Measurements from ENCODE around the gene MAPK8IP2.

The MAPK8IP2 gene

GRCh38 chr22:50576070-50576469, 24.5 kb upstream of the MAPK8IP2 start:
- DNase-seq = no peak

DNA sequence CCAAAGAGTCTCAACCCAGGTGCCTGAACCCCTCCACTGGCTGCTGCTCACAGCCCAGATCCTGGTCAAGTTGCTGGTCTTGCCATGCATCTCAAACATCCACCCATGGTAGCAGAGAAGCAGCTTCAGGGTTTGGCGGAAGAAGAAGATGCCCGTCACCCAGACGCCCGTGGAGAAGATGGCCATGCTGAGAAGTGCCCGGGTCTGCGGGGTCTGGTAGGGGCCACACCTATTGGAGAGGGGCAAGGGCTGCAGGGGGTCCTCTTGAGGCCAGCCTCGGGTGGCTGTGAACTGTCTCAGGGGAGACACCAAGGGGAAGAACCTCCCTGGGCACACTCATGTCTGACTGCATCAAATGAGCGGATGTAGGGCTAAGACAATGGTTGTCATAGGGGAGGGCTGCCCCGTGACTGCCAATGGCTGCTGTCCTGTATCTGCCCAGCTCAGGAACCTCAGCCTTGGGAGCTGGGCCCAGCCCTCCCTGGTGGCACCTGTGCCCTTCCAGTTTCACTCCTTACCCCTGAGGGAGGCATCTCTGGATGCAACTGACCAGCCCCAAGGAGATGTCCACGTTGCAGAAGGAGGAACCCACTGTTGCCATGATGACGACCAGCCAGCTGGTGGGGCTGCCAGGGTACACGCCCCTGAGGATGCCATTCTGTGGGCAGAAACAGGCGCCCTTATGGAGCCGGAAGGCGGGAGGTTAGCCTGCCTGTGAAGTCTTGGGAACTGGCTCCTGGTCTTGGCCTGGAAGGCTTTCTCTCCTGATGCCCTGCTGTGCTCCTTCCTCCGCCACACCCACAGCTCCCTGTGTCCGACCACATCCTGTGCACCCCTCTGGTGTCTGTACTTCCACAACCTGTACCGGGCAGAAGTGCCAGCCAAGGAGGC, 23.5 kb upstream of the MAPK8IP2 start:
- DNase-seq = no peak

GRCh38 chr22:50577697-50577986, 23.0 kb upstream of the MAPK8IP2 start:
- DNase-seq = no peak

GRCh38 chr22:50577987-50578775, 22.4 kb upstream of the MAPK8IP2 start, which contains the start of gene CPT1B:
CPT1B (minus strand) TSS chr22:50578427; CDS start chr22:50577915, 512 bp downstream.
- DNase-seq = no peak

- DNase-seq = no peak
Observed at GRCh38 chr22:50578776-50579310, 21.8 kb upstream of the MAPK8IP2 start.

DNA sequence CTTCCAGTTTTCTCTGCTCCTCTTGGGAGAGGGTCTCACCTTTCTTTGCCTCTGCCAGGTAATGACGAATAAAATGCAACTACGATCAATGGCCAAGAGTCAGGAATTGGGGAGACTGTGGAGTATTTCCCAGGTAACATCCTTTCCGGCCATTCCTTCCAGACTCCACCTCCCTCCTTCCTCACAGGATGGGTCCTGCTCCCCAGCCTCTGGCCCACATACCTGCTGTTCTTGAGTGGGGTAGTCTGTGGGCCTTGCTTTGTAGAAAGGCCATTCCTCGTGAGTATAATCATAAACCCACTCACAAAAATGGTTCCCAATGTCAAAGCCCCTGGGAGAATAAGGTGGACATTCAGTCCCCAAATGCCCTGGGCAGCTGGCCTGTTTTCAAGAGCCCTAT, 20.8 kb upstream of the MAPK8IP2 start:
- DNase-seq = no peak

GRCh38 chr22:50581031-50581949, 19.3 kb upstream of the MAPK8IP2 start:
- DNase-seq = no peak

DNA sequence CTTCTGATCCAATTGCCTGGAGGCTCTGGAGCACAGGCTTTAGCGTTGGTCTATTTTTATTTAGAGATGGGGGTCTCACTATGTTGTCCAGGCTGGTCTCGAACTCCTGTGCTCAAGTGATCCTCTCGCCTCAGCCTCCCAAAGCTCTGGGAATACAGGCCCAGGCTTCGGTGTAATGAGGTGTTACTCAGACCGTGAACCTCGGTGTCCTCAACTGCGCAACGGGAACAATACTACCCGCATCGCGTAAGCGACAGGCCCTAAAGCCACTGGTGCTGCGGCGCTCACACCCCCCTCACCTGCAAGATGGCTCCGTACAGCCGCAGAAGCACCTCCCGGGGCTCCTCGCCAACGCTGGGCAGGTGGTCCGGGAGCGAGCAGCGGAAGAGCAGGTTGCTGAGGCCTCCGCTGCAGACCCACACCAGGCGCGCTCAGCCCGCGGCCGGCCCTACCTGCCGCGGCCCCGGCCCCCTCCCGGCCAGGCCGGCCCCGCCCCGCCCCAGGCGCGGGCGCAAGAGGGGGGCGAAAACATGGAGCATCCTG, 18.6 kb upstream of the MAPK8IP2 start:
- DNase-seq = no peak

DNA sequence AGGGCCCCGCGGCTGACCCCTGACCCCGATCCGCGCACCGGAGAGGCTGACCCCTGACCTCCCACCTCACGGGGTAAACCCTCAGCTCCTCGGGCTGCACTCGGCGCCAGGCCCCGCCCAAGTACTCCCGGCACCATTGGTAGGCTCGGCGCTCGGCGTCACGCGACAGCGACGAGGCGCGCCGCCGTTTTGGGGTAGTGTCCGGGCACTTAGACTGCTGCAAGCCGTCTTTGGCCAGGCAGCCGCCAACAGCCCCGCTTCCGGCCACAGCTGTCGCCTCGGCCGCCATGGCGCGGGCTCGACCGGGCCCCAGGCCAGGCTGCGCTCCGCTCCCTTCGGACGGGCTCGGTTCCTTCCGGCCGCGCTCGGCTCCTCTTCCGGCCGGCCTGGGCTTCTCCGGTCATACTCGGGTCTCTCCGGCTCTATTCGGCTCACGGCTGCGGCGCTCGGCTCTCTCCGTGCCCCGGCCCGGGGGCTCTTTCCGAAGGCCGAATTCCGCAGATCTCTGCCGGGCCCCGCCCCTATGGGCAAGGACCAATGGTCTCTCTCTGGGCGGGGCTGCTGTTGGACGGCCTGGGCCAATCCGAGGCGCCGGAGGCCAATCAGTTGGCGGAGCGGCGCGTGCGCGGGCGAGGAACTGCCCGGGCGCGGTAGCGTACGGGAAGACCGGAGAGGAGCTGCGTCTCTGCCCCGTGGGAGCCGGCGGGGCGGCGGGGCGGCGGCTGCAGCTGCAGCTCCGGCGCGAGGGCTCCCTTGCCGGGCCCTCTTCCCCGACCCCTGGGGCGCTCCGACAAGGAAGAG, 17.9 kb upstream of the MAPK8IP2 start, which contains the start of gene CHKB:
CHKB (minus strand) TSS at position 357 of the 801 bp plus-strand sequence; CDS start at position 289, 68 bp downstream.
- peak; percentile 88 for DNase-seq

- DNase-seq = no peak
Observed at GRCh38 chr22:50583294-50583861, 17.2 kb upstream of the MAPK8IP2 start.

DNA sequence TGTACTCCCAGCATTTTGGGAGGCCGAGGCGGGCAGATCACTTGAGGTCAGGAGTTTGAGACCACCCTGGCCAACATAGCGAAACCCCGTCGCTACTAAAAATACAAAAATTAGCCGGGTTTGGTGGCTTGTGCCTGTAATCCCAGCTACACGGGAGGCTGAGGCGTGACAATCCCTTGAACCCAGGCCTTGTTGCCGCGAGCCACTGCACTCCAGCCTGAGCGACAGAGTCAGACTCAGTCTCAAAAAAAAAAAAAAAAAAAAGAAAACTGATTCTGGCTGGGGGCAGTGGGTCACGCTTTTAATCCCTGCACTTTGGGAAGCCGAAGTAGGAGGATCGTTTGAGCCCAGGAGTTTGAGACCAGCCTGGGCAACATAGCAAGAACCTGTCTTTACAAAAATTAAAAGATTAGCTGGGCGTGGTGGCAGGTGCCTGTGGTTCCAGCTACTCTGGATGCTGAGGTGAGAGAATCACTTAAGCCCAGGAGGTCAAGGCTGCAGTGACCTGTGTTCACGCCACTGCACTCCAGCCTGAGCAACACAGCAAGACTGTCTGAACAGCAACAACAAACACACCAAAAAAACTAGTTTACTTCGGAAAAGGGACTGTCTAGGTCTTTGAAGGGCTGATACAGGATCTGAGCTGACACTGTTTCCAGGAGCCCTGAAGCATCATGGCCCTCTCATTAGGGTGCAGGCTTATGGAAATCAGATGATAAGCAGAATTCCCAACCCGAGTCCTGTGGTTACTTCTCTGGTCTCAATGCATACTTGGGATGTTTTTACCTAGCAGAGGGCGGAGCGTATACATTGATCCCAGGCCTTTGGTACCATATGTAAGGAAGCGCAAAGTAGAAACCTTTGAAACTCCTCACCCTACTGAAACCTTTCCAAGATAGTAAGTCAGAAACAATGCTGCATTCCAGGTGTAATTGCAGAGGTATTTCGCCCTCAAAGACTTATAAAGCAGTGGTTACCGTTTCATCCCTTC, 16.2 kb upstream of the MAPK8IP2 start:
- DNase-seq = no peak

GRCh38 chr22:50585238-50585637, 15.4 kb upstream of the MAPK8IP2 start:
- no peak for DNase-seq

GRCh38 chr22:50585781-50586180, 14.8 kb upstream of the MAPK8IP2 start:
- DNase-seq = no peak

DNA sequence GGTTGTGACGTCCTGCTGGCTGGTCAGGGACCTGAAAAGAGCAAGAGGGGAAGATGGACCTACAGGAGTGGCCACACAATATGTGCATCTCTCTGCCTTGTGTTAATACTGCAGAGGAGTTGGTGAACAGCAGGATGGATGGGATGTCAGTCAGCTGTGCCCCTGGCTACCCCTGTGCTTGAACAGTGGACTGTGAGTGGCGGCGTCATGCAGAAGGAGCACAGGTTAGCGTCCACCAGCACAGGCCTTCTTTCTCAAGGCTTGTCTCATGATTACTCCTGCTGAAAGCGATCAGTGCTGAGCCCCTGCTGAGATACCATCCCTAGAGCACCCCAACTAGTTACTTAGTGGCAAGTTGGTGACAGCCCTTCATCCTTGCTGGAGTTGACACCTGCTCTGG, 14.2 kb upstream of the MAPK8IP2 start:
- no peak for DNase-seq

DNA sequence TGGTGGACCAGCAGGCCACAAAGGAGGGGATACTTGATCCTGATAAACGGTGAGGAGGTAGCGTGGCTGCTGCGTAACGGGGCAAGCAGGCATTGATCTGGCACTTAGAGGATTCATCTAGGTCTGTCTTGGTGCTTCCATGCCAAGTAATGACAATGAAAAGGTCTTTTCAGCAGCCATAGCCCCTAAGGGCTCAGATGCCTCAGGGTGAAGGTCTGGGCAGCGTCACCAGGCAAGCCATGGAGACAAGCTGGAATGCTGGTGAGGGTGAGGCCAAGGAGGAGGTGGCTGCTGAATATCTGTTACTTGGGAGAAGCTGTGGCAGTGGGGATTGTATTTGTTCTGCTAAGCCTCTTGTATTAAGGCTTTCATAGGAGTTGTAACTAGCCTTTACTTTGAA, 13.2 kb upstream of the MAPK8IP2 start:
- DNase-seq = no peak

DNA sequence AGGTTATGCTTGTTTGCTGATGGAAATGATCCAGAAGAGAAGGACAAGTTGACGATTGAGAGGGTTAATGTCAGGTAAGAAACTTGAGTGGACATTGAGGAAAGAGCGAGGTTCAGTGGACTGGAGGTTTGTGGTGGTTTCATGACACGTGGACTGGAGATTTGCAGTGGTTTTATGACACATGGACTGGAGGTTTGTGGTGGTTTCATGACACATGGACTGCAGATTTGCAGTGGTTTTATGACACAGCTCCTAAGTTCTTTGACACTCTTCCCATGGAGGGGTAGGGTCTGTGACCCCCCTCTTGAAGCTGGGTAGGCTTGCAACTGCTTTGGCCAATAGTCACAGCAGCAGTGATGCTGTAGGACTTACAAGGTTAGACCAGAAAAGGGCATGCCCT, 5.4 kb upstream of the MAPK8IP2 start:
- DNase-seq = no peak

GRCh38 chr22:50597097-50597496, 3.5 kb upstream of the MAPK8IP2 start:
- DNase-seq = no peak

DNA sequence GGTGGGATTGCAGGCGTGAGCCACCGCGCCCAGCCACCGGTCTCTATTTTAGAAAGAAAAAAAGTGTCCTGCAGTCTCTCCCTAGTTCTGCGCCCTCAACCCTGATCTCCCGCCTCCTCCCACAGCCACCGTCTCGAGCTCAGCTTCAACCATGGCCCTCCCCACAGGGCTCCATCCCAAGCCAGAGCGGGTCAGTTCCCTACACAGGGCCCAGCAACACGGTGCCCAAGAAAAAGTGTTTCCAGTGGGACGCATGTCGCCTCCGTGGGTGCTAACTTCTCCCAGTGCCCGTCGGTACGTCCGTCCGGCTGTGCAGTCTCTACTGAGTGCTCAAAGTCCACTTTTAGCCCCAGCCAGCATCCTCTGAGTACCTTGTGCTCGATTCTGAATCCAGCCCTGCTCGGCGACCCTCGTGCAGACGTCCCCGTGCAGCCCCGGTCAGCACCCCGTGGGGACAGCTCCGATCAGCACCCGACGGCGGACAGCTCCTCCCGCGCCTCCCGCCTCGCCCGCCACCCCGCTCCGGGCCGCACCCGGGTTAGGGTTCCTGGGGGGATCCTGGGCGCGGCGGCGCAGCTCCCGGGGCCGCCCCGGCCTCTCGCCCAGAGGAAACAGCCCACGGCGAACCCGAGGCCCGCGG, 657 bp upstream of the MAPK8IP2 start:
- no peak for DNase-seq

DNA sequence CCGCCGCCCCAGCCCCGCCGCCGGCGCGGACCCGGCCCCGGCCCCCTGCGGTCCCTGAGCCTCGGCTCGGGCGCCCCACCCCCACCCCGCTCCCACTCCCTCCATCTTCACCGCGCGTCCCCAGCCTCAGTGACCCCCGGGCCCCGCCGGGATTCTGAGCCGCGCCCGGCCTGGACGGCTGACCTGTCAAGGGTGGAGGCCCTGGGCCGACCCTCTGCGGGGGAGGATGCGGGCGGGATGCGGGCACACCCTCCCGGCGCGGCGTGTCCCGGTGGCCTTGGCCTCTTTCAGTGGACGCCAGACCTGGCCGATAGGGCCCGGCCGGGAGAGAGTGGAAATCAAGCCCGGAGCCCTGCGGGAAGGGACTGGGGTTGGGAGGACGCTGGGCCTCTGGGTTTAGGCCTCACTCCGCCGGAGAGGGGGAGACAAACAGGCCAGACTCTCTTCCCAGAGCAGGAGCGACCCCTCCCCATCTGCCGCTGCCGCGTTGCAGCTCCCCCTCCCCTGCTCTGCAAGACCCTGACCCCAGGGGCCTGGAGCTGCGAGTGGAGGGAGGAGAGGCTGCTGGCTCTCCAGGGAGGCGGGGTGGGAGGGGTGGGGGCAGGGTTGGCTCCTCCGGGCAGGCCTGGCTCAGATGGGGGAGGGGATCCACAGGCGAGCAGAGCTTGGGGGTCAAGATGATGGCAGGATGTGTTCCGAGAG, 525 bp downstream of the MAPK8IP2 start:
- no peak for DNase-seq

Measured in DMS79 treated with DMSO at 0.1 percent for 48 hours (cell line).